MM.1S (cell line): Measurements from ENCODE around the gene MSLN.

ENCODE experiments used
- EZH2phosphoT487 ChIP-seq: fragments of 300-600 bp; sonication (generic); IDR thresholded peaks from 2 replicates; pipeline ENCODE4 v1.6.1; 2018; ENCODE audit warnings: antibody characterized with exemption, low read length
- TF ChIP-seq, protein P1 (sequence below): fragments of 300-600 bp; sonication (generic); IDR thresholded peaks from 2 replicates; pipeline ENCODE4 v1.5.1; 2016; ENCODE audit warnings: antibody characterized with exemption, low read length, mixed read lengths

DNA sequence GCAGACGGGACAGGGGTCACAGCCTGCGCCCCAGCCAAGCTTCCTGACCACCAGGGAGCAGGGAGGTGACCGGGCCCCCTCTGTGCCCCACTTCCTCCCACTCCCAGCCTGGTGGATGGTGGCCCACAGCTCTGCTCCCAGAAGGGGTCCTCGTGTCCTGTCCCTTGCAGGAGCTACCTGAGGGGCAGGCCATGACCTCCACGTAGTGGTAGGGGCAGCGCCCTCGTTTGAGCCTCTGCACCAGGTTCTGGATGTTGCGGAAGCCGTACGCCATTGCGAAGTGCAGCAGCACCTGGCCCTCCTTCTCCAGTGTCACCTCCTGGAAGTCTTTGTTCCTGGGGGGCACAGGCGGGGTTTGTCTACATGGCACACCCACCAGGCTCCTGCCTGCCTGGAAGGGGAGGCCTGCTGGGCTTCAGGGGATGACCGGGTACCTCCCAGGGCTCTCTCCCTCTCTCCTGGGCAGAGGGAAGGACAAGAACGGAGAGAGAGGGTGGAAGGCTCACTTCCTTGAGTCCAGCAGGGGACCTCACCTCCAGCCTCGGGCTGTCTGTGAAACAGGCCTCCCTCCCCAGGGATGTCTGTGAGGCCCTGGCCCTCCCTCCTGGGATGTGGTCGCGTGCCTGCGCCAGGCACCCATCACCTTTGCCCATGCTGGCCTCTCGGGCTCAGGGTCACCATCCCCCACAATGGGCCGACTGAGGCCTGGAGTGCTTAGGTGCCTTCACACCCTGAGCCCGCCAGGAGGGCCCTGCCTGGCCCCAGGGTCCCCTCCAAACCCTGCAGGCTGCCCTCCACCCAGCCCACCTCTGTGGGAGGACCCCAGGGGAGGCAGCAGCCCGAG is 29.6 kb upstream of the MSLN start:
- TF ChIP-seq, protein P1, sequence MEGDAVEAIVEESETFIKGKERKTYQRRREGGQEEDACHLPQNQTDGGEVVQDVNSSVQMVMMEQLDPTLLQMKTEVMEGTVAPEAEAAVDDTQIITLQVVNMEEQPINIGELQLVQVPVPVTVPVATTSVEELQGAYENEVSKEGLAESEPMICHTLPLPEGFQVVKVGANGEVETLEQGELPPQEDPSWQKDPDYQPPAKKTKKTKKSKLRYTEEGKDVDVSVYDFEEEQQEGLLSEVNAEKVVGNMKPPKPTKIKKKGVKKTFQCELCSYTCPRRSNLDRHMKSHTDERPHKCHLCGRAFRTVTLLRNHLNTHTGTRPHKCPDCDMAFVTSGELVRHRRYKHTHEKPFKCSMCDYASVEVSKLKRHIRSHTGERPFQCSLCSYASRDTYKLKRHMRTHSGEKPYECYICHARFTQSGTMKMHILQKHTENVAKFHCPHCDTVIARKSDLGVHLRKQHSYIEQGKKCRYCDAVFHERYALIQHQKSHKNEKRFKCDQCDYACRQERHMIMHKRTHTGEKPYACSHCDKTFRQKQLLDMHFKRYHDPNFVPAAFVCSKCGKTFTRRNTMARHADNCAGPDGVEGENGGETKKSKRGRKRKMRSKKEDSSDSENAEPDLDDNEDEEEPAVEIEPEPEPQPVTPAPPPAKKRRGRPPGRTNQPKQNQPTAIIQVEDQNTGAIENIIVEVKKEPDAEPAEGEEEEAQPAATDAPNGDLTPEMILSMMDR = no peak
- no peak for TF ChIP-seq EZH2phosphoT487
